Neuronal stem cell (in vitro differentiated cells): Measurements from ENCODE around the gene SOX13.
A peak's percentile ranks its signal among the peaks of the same experiment; 100 is the strongest.

Experiments
- DNase-seq: peaks from one replicate; pipeline ENCODE4 v3.0.0-alpha.2; 2013; ENCODE audit warnings: low spot score
- H2AFZ ChIP-seq: one replicate; pipeline ENCODE4 v1.6.1; 2013; ENCODE audit warnings: mild to moderate bottlenecking, low read length, inconsistent platforms
- H2AK5ac ChIP-seq: 2 replicates; pipeline ENCODE4 v1.6.1; 2013; ENCODE audit warnings: low read depth, mild to moderate bottlenecking, inconsistent platforms, low read length, moderate library complexity, mixed read lengths
- H2BK120ac ChIP-seq: 2 replicates; pipeline ENCODE4 v1.6.1; 2013; ENCODE audit warnings: low read depth, mild to moderate bottlenecking, inconsistent platforms, low read length, moderate library complexity, mixed read lengths
- H2BK12ac ChIP-seq: one replicate; pipeline ENCODE4 v1.6.1; 2013; ENCODE audit warnings: low read length, inconsistent platforms
- H2BK15ac ChIP-seq: 2 replicates; pipeline ENCODE4 v1.6.1; 2013; ENCODE audit warnings: mild to moderate bottlenecking, low read length, inconsistent platforms, mixed read lengths
- H2BK5ac ChIP-seq: one replicate; pipeline ENCODE4 v1.6.1; 2013; ENCODE audit warnings: inconsistent platforms, mild to moderate bottlenecking, low read length, moderate library complexity
- H3K14ac ChIP-seq: one replicate; pipeline ENCODE4 v1.6.1; 2013; ENCODE audit warnings: low read length, inconsistent platforms
- H3K18ac ChIP-seq: 2 replicates; pipeline ENCODE4 v1.6.1; 2013; ENCODE audit warnings: low read length, inconsistent platforms
- H3K23ac ChIP-seq: 2 replicates; pipeline ENCODE4 v1.6.1; 2013; ENCODE audit warnings: low read depth, mild to moderate bottlenecking, mixed read lengths, low read length, inconsistent platforms; ENCODE audit not compliant: poor library complexity
- H3K27ac ChIP-seq: replicated peaks from 3 replicates; pipeline ENCODE4 v1.5.1; 2013; ENCODE audit warnings: low read length, inconsistent platforms
- H3K27me3 ChIP-seq, 3 experiments: 2 replicates each; pipeline ENCODE4 v1.6.1; 2013; ENCODE audit warnings: low read length in 3 of 3, mild to moderate bottlenecking in 2 of 3, inconsistent platforms in 1 of 3, low read depth in 1 of 3, mixed read lengths in 1 of 3, moderate library complexity in 1 of 3; ENCODE audit not compliant: control insufficient read depth in 3 of 3, insufficient read depth in 3 of 3
- H3K36me3 ChIP-seq, 2 donors: replicated peaks in 1 of 2; 2 replicates each; pipeline ENCODE4 v1.6.1; 2013; ENCODE audit warnings: low read length in 2 of 2; ENCODE audit not compliant: control insufficient read depth in 2 of 2, insufficient read depth in 2 of 2
- H3K4ac ChIP-seq: 2 replicates; pipeline ENCODE4 v1.6.1; 2013; ENCODE audit warnings: inconsistent platforms, mild to moderate bottlenecking, low read length, moderate library complexity
- H3K4me1 ChIP-seq, 2 donors: 1 replicate in 1 of 2; 2 replicates in 1 of 2; pipeline ENCODE4 v1.6.1; 2013; ENCODE audit warnings: low read length in 2 of 2, low read depth in 1 of 2; ENCODE audit not compliant: control insufficient read depth in 2 of 2, insufficient read depth in 1 of 2
- H3K4me2 ChIP-seq: one replicate; pipeline ENCODE4 v1.6.1; 2013; ENCODE audit warnings: mild to moderate bottlenecking, low read length, inconsistent platforms; ENCODE audit not compliant: insufficient read depth, poor library complexity, severe bottlenecking
- H3K4me3 ChIP-seq, 2 donors: 2 replicates each; pipeline ENCODE4 v1.5.1; 2013; ENCODE audit warnings: low read length in 2 of 2, mild to moderate bottlenecking in 2 of 2, inconsistent platforms in 1 of 2, moderate library complexity in 1 of 2
- H3K79me1 ChIP-seq: one replicate; pipeline ENCODE4 v1.6.1; 2013; ENCODE audit warnings: low read depth, mild to moderate bottlenecking, inconsistent platforms, low read length, moderate library complexity
- H3K9ac ChIP-seq: one replicate; pipeline ENCODE4 v1.6.1; 2013; ENCODE audit warnings: mild to moderate bottlenecking, low read depth, low read length, inconsistent platforms; ENCODE audit not compliant: poor library complexity
- H3K9me3 ChIP-seq, 2 donors: replicated peaks in 1 of 2; 2 replicates each; pipeline versions ENCODE3 to v1.6.1; 2013; ENCODE audit warnings: low read length in 2 of 2, mild to moderate bottlenecking in 2 of 2, inconsistent platforms in 1 of 2, low read depth in 1 of 2, mixed read lengths in 1 of 2, moderate library complexity in 1 of 2; ENCODE audit not compliant: control insufficient read depth in 2 of 2, insufficient read depth in 1 of 2
- H4K8ac ChIP-seq: one replicate; pipeline ENCODE4 v1.6.1; 2013; ENCODE audit warnings: low read depth, mild to moderate bottlenecking, inconsistent platforms, low read length, moderate library complexity
- H4K91ac ChIP-seq: one replicate; pipeline ENCODE4 v1.6.1; 2013; ENCODE audit warnings: low read length, low read depth, mild to moderate bottlenecking, inconsistent platforms; ENCODE audit not compliant: poor library complexity
- WGBS, 2 donors: extraction: QIAGEN DNeasy Blood & Tissue Kit; methylation state at CpG; one replicate each; pipeline ENCODE4 v1.1.7; 2013; ENCODE audit warnings: missing lambda C conversion rate in 2 of 2, mixed read lengths in 1 of 2; ENCODE audit not compliant: insufficient read length in 2 of 2, insufficient replicate concordance in 1 of 2; ENCODE audit errors: extremely low coverage in 2 of 2; 5-methylcytosine and 5-hydroxymethylcytosine counted together

The SOX13 gene

GRCh38 chr1:204085876-204086275 lies 13.0 kb downstream of the SOX13 start:
- no CpG with 5 or more reads among the region's 7 CpGs for WGBS, 2 donors
- H3K27ac ChIP-seq: no peak overlapping the region
- no peak overlapping the region for H2BK15ac ChIP-seq
- peaks cover 45 to 46% of the 10 kb centered on the region in 2 donors for H3K4me1 ChIP-seq
- H3K4me2 ChIP-seq: no peak overlapping the region
- no peak overlapping the region for H3K4ac ChIP-seq
- peaks cover 2% of the 10 kb centered on the region for H3K79me1 ChIP-seq
- H3K14ac ChIP-seq: no peak overlapping the region
- no peak overlapping the region for H3K18ac ChIP-seq
- no peak overlapping the region for H2BK120ac ChIP-seq
- peaks cover 0 to 24% of the 10 kb centered on the region in 2 donors for H3K36me3 ChIP-seq
- no peak overlapping the region for H2AK5ac ChIP-seq
- no peaks in the 10 kb centered on the region for H3K9me3 ChIP-seq
- no peak overlapping the region for H3K4me3 ChIP-seq
- H4K8ac ChIP-seq: no peak overlapping the region
- H2BK5ac ChIP-seq: no peak overlapping the region
- H4K91ac ChIP-seq: no peak overlapping the region
- DNase-seq: no peak
- no peak overlapping the region for H2AFZ ChIP-seq
- H3K27me3 ChIP-seq: no peaks in the 10 kb centered on the region
- no peak overlapping the region for H3K9ac ChIP-seq
- no peak overlapping the region for H3K23ac ChIP-seq
- H2BK12ac ChIP-seq: no peak overlapping the region

GRCh38 chr1:204087181-204087892 lies 14.4 kb downstream of the SOX13 start:
- WGBS, 2 donors: no CpG with 5 or more reads among the region's 8 CpGs
- no peak overlapping the region for H4K8ac ChIP-seq

GRCh38 chr1:204087893-204088528 lies 15.1 kb downstream of the SOX13 start:
- Histone ChIP-seq H3K79me1 (peaks cover 2% of the 10 kb centered on the region), H3K9me3 (no peaks in the 10 kb centered on the region), H4K91ac (no peak overlapping the region), H2AK5ac (peak overlapping the region; percentile 66), H4K8ac (no peak overlapping the region), H2AFZ (no peak overlapping the region), H3K14ac (no peak overlapping the region), H3K18ac (peak overlapping the region; percentile 54), H3K9ac (no peak overlapping the region), H3K27me3 (no peaks in the 10 kb centered on the region), H2BK12ac (no peak overlapping the region), H3K4ac (no peak overlapping the region), H2BK120ac (no peak overlapping the region), H2BK5ac (no peak overlapping the region), H3K23ac (no peak overlapping the region), H3K36me3 (peaks cover 0 to 21% of the 10 kb centered on the region in 2 donors), H2BK15ac (no peak overlapping the region), H3K4me1 (peaks cover 50% of the 10 kb centered on the region in 2 donors), H3K4me2 (no peak overlapping the region), H3K4me3 (no peak overlapping the region), H3K27ac (no peak overlapping the region)
- WGBS, 2 donors: no CpG with 5 or more reads among the region's 7 CpGs
- DNase-seq: no peak

More at GRCh38 chr1:204087181-204087892, 14.4 kb downstream of the SOX13 start:
- H3K4me3 ChIP-seq: no peak overlapping the region
- H3K4me1 ChIP-seq: peaks cover 45 to 49% of the 10 kb centered on the region in 2 donors
- no peak overlapping the region for H2BK120ac ChIP-seq
- no peak overlapping the region for H3K23ac ChIP-seq
- no peak overlapping the region for H3K4ac ChIP-seq
- no peak overlapping the region for H3K27ac ChIP-seq
- no peak for DNase-seq
- H4K91ac ChIP-seq: peak overlapping the region; percentile 57
- no peak overlapping the region for H3K4me2 ChIP-seq
- no peaks in the 10 kb centered on the region for H3K9me3 ChIP-seq
- H2BK12ac ChIP-seq: no peak overlapping the region
- peaks cover 0 to 24% of the 10 kb centered on the region in 2 donors for H3K36me3 ChIP-seq
- no peak overlapping the region for H2AFZ ChIP-seq
- H3K79me1 ChIP-seq: peaks cover 2% of the 10 kb centered on the region
- no peak overlapping the region for H2BK5ac ChIP-seq
- H2AK5ac ChIP-seq: peak overlapping the region; percentile 66
- H3K18ac ChIP-seq: no peak overlapping the region
- no peak overlapping the region for H3K9ac ChIP-seq
- H2BK15ac ChIP-seq: no peak overlapping the region
- H3K27me3 ChIP-seq: no peaks in the 10 kb centered on the region
- H3K14ac ChIP-seq: peak overlapping the region; percentile 48

- Histone ChIP-seq H2BK12ac (peak overlapping the region; percentile 34), H2AFZ (no peak overlapping the region), H4K91ac (no peak overlapping the region), H3K9me3 (no peaks in the 10 kb centered on the region), H3K4me1 (peaks cover 49 to 55% of the 10 kb centered on the region in 2 donors), H3K79me1 (peaks cover 2% of the 10 kb centered on the region), H4K8ac (no peak overlapping the region), H3K4me3 (no peak overlapping the region), H3K18ac (peak overlapping the region; percentile 25), H3K23ac (no peak overlapping the region), H2BK15ac (peak overlapping the region; percentile 41), H3K27ac (no peak overlapping the region), H3K36me3 (peaks cover 0 to 16% of the 10 kb centered on the region in 2 donors), H3K4me2 (no peak overlapping the region), H2AK5ac (peak overlapping the region; percentile 36), H2BK120ac (no peak overlapping the region), H3K14ac (no peak overlapping the region), H3K4ac (no peak overlapping the region), H2BK5ac (no peak overlapping the region), H3K27me3 (no peaks in the 10 kb centered on the region), H3K9ac (no peak overlapping the region)
- WGBS, 2 donors: no CpG with 5 or more reads among the region's 8 CpGs
- no peak for DNase-seq
These were observed 15.7 kb downstream of the SOX13 start for GRCh38 chr1:204088596-204088995.
